ENCODE results near the gene NPW.

Gene NPW

GRCh38 chr16:2060346-2060745 is 40.8 kb downstream of the NPW start:
- no peak for TF ChIP-seq ZNF274 (IDR thresholded peaks at IDR 0.05; ENCODE audit: low read depth, low read length)
- no peak overlapping the region for H3K4me3 ChIP-seq (ENCODE audit: low read length)

GRCh38 chr16:2061023-2061422 is 41.4 kb downstream of the NPW start:
- TF ChIP-seq ZNF274 (IDR thresholded peaks at IDR 0.05; ENCODE audit: low read depth, low read length) = no peak
- no peak overlapping the region for H3K4me3 ChIP-seq (ENCODE audit: low read length)

GRCh38 chr16:2061526-2061925 is 41.9 kb downstream of the NPW start:
- no peak for TF ChIP-seq ZNF274 (IDR thresholded peaks at IDR 0.05; ENCODE audit: low read depth, low read length)
- H3K4me3 ChIP-seq (ENCODE audit: low read length) = no peak overlapping the region

GRCh38 chr16:2062801-2063200 is 43.2 kb downstream of the NPW start:
- TF ChIP-seq ZNF274 (IDR thresholded peaks at IDR 0.05; ENCODE audit: low read depth, low read length) = no peak
- H3K4me3 ChIP-seq (ENCODE audit: low read length) = no peak overlapping the region

- TF ChIP-seq ZNF274 (IDR thresholded peaks at IDR 0.05; ENCODE audit: low read depth, low read length) = no peak
- no peak overlapping the region for H3K4me3 ChIP-seq (ENCODE audit: low read length)
Measured at GRCh38 chr16:2063861-2064260, 44.3 kb downstream of the NPW start.

- no peak for TF ChIP-seq ZNF274 (IDR thresholded peaks at IDR 0.05; ENCODE audit: low read depth, low read length)
- no peak overlapping the region for H3K4me3 ChIP-seq (ENCODE audit: low read length)
Measured at GRCh38 chr16:2064368-2064945, 44.9 kb downstream of the NPW start.

- H3K4me3 ChIP-seq (ENCODE audit: low read length) = no peak overlapping the region
- TF ChIP-seq ZNF274 (IDR thresholded peaks at IDR 0.05; ENCODE audit: low read depth, low read length) = no peak
Measured at GRCh38 chr16:2066139-2066538, 46.6 kb downstream of the NPW start.
